Activated T-helper 1 cell treated with anti-CD3 and anti-CD28 coated beads, Interleukin-12 subunit alpha, Interleukin-12 subunit beta, Interleukin-2, Interleukin-4 antibody, amounts not matched to agents 30 ng/mL and 10 ng/mL and 1 ng/mL, durations not matched to agents 14 hours and 24 hours and 36 hours (primary cell): ENCODE results near the gene NKPD1. TPM values are rescaled to one million over a fixed set of nuclear protein-coding genes. Genes with fewer than 3 reads are reported as not detected.

Experiments used
- DNase-seq: peaks from one replicate; pipeline ENCODE4 v3.0.0; 2021; ENCODE audit warnings: low spot score
- H3K27ac Mint-ChIP-seq: one replicate; pipeline ENCODE4 v1.8.0; 2021; ENCODE audit warnings: mild to moderate bottlenecking, mixed read lengths
- H3K27me3 Mint-ChIP-seq: one replicate; pipeline ENCODE4 v1.8.0; 2022; ENCODE audit warnings: mild to moderate bottlenecking, moderate library complexity, mixed read lengths; ENCODE audit not compliant: insufficient read depth
- H3K36me3 Mint-ChIP-seq: one replicate; pipeline ENCODE4 v1.8.0; 2021; ENCODE audit warnings: low read depth, mixed read lengths
- H3K4me1 Mint-ChIP-seq: one replicate; pipeline ENCODE4 v1.8.0; 2021; ENCODE audit warnings: low read depth, mixed read lengths
- H3K4me3 Mint-ChIP-seq: one replicate; pipeline ENCODE4 v1.8.0; 2021; ENCODE audit warnings: mild to moderate bottlenecking, moderate library complexity, mixed read lengths
- H3K9me3 Mint-ChIP-seq: one replicate; pipeline ENCODE4 v1.8.0; 2021; ENCODE audit warnings: mixed read lengths
- intact Hi-C: fragments of 100-400 bp; cut with micrococcal nuclease; formaldehyde crosslinking; loops from one replicate; pipeline ENCODE4 v1.15.1; 2024
- total RNA-seq: library from RNA; stranded (reverse); gene quantifications from 2 replicates; pipeline ENCODE4 v1.2.3, GENCODE V29; 2022

Gene NKPD1
- total RNA-seq, 1 donor from 2014 or later = 0.16 TPM

DNA sequence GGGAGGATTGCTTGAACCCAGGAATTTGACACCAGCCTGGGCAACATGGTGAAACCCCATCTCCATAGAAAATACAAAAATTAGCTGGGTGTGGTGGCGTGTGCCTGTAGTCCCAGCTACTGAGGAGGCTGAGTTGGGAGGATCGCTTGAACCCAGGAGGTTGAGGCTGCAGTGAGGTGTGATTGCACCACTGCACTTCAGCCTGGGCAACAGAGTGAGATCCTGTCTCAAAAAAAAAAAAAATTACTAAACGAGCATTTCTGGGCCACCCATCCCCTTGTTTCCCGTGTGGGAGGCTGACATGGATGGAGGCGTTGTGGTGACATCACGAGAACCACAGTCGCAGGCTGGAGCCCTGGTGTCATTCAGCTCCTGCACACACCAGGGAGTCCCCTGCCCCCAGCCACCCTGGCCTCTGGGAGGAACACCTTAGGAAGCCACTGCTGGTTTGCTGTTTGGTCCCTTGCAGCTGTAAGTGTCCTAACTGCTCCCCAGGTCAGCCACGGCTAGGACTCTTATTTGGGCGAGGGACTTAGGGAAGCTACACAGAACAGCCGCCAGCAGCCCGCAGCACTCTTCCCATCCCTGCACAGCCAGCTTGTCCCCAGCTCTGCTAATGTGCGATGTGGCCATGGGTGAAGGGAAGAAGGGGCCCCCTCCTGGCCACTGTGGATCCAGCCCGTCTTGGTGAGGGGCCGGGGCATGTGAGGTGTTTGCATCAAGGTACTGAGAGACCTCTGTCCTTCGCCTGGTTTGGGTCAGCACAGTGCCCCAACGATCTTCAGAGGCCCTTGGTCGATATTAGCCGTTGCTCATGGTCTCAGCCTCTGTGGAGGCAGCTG lies 12.7 kb downstream of the NKPD1 start:
- no peak overlapping the region for H3K27ac Mint-ChIP-seq
- H3K36me3 Mint-ChIP-seq = no peaks in the 10 kb centered on the region
- H3K9me3 Mint-ChIP-seq = no peaks in the 10 kb centered on the region
- no peak for DNase-seq
- peaks cover 11% of the 10 kb centered on the region for H3K27me3 Mint-ChIP-seq
- H3K4me1 Mint-ChIP-seq = peaks cover 9% of the 10 kb centered on the region
- intact Hi-C loops = no loop called here
- H3K4me3 Mint-ChIP-seq = no peak overlapping the region

DNA sequence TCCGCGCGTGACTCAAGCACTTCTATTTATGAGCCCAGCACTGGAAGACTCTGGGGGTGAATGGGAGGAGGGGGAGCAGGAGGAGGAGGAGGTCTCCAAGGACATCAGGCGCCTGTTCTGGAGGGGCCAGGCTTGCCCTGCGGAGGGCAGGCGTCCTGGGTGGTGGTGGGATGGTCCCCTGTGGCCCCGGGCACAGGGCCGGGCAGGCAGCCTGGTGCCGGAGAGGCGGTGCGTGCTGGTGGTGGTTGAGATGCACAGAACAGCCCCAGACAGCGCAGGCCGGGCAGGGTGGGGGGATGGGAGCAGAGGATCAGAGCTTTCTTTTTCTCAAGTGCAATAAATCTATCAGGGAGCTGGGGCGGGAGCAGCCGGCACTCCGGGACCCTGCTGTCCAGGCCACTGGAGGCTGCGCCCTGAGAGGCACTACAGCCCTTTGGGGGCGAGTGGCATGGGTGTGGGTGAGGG lies 14.0 kb downstream of the NKPD1 start:
- no peaks in the 10 kb centered on the region for H3K36me3 Mint-ChIP-seq
- DNase-seq = no peak
- no peak overlapping the region for H3K4me3 Mint-ChIP-seq
- no peak overlapping the region for H3K27ac Mint-ChIP-seq
- H3K9me3 Mint-ChIP-seq = no peaks in the 10 kb centered on the region
- peaks cover 6% of the 10 kb centered on the region for H3K27me3 Mint-ChIP-seq
- H3K4me1 Mint-ChIP-seq = peaks cover 4% of the 10 kb centered on the region
- intact Hi-C loops = no loop called here

GRCh38 chr19:45146251-45146650 lies 14.5 kb downstream of the NKPD1 start:
- intact Hi-C loops = no loop called here
- Mint-ChIP-seq H3K27me3 (peaks cover under 1% of the 10 kb centered on the region), H3K4me1 (peaks cover 4% of the 10 kb centered on the region), H3K27ac (no peak overlapping the region), H3K36me3 (no peaks in the 10 kb centered on the region), H3K4me3 (no peak overlapping the region), H3K9me3 (no peaks in the 10 kb centered on the region)
- no peak for DNase-seq

DNA sequence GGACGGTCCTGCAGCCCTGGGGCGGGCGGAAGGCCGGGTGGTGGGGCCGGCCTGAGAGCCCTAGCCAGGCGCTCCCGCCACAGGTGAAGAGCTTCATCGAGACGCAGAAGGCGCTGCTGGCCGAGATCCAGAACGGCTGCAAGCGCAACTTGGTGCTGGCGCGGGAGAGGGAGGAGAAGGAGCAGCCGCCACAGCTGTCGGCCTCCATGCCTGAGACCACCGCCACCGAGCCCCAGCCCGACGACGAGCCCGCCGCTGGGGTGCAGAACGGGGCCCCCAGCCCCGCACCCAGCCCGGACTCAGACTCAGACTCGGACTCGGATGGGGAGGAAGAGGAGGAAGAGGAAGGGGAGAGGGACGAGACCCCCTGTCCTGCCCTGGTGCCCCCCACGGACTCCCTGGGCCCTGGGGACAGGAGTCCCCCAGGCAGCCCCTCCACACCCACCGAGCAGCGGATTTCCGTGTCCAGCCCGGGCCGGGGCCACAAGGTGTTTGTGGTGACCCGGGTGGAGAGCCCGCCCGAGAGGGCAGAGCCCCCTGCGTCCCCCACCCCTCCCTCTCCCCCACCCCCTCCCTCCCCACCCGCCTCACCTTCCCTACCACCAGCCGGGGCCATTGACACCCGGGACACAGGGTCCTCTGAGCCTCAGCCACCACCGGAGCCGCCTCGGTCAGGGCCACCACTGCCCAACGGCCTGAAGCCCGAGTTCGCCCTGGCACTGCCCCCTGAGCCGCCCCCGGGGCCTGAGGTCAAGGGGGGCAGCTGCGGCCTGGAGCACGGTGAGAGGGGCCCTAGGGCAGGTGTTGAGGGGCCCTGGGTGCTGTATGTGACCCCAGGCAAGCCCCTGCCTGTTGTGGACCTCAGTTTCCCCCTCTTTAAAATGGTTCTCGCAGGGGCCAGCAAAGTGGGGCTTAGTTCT lies 15.3 kb downstream of the NKPD1 start:
- H3K9me3 Mint-ChIP-seq = no peaks in the 10 kb centered on the region
- no peak overlapping the region for H3K4me3 Mint-ChIP-seq
- H3K4me1 Mint-ChIP-seq = peaks cover 4% of the 10 kb centered on the region
- intact Hi-C loops = no loop called here
- DNase-seq = no peak
- no peak overlapping the region for H3K27ac Mint-ChIP-seq
- no peaks in the 10 kb centered on the region for H3K27me3 Mint-ChIP-seq
- H3K36me3 Mint-ChIP-seq = no peaks in the 10 kb centered on the region

DNA sequence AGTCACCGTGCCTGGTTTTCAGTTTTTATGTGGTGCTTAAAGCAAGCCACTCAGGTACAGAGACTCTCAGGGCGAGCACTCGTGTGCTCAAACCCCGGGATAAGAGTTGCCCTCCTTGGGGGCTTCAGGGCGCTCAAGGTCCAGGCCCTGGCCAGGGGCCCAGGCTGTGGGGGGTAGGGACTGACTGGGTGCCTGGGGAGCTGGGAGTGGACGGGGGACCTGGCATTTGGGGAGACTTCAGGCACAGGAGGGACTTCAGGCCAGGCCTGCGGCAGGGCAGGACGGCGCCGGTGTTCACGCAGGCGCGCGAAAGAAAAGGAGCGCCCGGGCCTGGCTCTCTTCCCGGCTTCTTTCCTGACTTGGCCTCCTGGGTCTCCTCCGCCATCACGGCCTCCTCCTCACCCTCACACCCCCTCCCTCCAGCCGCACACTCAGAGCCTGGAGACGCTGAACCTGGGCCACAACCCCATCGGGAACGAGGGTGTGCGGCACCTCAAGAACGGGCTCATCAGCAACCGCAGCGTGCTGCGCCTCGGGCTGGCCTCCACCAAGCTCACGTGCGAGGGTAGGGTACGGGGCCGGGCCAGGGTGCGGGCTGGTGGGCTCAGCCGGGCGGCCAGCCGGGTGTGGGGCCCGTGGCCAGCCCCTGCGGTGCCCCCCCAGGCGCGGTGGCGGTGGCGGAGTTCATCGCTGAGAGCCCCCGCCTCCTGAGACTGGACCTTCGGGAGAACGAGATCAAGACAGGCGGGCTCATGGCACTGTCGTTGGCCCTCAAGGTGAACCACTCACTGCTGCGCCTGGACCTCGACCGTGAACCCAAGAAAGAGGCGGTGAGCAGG lies 16.1 kb downstream of the NKPD1 start:
- H3K4me1 Mint-ChIP-seq = peaks cover 4% of the 10 kb centered on the region
- intact Hi-C loops = no loop called here
- H3K36me3 Mint-ChIP-seq = no peaks in the 10 kb centered on the region
- H3K4me3 Mint-ChIP-seq = no peak overlapping the region
- H3K27me3 Mint-ChIP-seq = no peaks in the 10 kb centered on the region
- no peak for DNase-seq
- no peak overlapping the region for H3K27ac Mint-ChIP-seq
- no peaks in the 10 kb centered on the region for H3K9me3 Mint-ChIP-seq

GRCh38 chr19:45142726-45143110 lies 18.1 kb downstream of the NKPD1 start:
- intact Hi-C loops = no loop called here
- no peaks in the 10 kb centered on the region for H3K4me1 Mint-ChIP-seq
- no peak for DNase-seq
- H3K27me3 Mint-ChIP-seq = no peaks in the 10 kb centered on the region
- no peak overlapping the region for H3K4me3 Mint-ChIP-seq
- no peaks in the 10 kb centered on the region for H3K36me3 Mint-ChIP-seq
- peak overlapping the region; percentile 2 for H3K27ac Mint-ChIP-seq
- no peaks in the 10 kb centered on the region for H3K9me3 Mint-ChIP-seq

GRCh38 chr19:45142016-45142725 lies 18.6 kb downstream of the NKPD1 start:
- H3K27ac Mint-ChIP-seq = no peak overlapping the region
- no peaks in the 10 kb centered on the region for H3K27me3 Mint-ChIP-seq
- intact Hi-C loops = no loop called here
- no peaks in the 10 kb centered on the region for H3K4me1 Mint-ChIP-seq
- DNase-seq = no peak
- H3K36me3 Mint-ChIP-seq = no peaks in the 10 kb centered on the region
- H3K9me3 Mint-ChIP-seq = no peaks in the 10 kb centered on the region
- H3K4me3 Mint-ChIP-seq = no peak overlapping the region

GRCh38 chr19:45141203-45141900 lies 19.4 kb downstream of the NKPD1 start:
- intact Hi-C loops = no loop called here
- H3K4me1 Mint-ChIP-seq = no peaks in the 10 kb centered on the region
- DNase-seq = no peak
- no peak overlapping the region for H3K4me3 Mint-ChIP-seq
- no peaks in the 10 kb centered on the region for H3K36me3 Mint-ChIP-seq
- no peaks in the 10 kb centered on the region for H3K9me3 Mint-ChIP-seq
- H3K27ac Mint-ChIP-seq = no peak overlapping the region
- no peaks in the 10 kb centered on the region for H3K27me3 Mint-ChIP-seq

- no peak for DNase-seq
- intact Hi-C loops = no loop called here
- no peaks in the 10 kb centered on the region for H3K27me3 Mint-ChIP-seq
- no peak overlapping the region for H3K4me3 Mint-ChIP-seq
- no peaks in the 10 kb centered on the region for H3K36me3 Mint-ChIP-seq
- no peaks in the 10 kb centered on the region for H3K4me1 Mint-ChIP-seq
- H3K27ac Mint-ChIP-seq = no peak overlapping the region
- H3K9me3 Mint-ChIP-seq = no peaks in the 10 kb centered on the region
Measured at GRCh38 chr19:45140533-45140932, 20.2 kb downstream of the NKPD1 start.

DNA sequence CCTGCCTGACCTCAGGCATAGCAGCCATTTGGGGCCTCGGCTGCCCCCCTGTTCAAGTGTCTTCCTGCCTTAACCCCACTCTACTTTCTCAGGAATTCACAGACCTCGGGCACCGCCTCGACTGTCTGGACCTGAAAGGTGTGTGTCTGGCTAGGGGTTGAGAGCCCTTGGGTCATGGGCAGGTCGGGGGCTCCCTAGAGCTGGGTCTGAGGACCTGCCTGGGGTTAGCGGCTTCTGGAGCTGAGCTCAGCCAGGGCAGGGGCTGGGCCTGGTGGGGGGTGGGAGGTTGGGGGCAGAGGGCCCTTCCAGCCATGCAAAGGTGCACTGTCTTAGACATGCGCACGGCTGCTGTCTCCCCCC lies 20.7 kb downstream of the NKPD1 start:
- H3K36me3 Mint-ChIP-seq = no peaks in the 10 kb centered on the region
- H3K27ac Mint-ChIP-seq = no peak overlapping the region
- DNase-seq = no peak
- intact Hi-C loops = no loop called here
- no peaks in the 10 kb centered on the region for H3K9me3 Mint-ChIP-seq
- H3K27me3 Mint-ChIP-seq = no peaks in the 10 kb centered on the region
- H3K4me3 Mint-ChIP-seq = no peak overlapping the region
- no peaks in the 10 kb centered on the region for H3K4me1 Mint-ChIP-seq

DNA sequence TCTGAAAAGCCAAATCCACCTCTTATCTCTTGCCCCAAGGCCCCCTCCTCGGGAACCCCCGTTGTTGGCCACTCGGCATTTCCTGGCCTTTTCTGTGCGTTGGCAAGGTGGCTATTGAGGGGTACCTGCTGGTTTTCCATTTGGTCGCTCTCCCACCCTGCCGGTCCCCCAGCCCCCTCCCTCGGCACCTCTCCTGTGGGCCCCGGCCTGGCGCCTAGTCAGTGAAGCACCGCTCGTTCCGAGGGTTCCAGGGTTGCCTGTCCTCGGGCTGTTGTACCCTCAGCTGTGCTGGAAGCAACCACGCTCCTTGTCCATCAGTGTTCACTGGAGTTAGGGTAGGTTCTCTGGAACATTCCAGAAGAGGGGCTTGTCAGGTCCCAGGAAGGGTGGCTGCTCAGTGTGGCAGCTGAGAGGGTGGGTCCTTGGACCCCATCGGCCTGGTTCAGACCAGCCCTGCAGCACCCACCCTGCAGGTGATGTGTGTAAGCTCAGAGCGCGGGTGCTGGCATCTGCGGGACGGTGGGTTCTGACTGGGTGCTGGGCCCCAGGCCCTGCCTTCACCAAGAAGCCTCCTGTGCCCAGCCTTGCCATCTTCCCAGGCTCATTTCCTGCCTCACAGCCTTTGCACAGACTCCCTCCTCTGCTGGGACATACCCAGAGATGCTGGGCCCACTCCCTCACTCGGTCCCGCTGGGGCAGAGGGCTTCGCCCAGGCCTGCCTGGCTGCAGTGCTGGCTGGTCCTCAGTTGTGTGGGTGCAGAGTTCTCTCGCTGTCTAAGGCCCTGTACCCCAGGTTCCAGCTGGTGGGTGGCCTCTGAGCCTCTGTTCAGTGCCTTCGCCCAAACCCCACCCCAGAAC lies 21.3 kb downstream of the NKPD1 start:
- Mint-ChIP-seq H3K27me3 (no peaks in the 10 kb centered on the region), H3K9me3 (no peaks in the 10 kb centered on the region), H3K4me3 (no peak overlapping the region), H3K36me3 (no peaks in the 10 kb centered on the region), H3K4me1 (no peaks in the 10 kb centered on the region), H3K27ac (no peak overlapping the region)
- intact Hi-C loops = no loop called here
- no peak for DNase-seq
